GM13976 (cell line): ENCODE measurements around the gene HCN4.

Experiments
- DNase-seq: peaks from one replicate; pipeline ENCODE4 v3.0.0; 2012; ENCODE audit warnings: low spot score
- in situ Hi-C: fragments of 300-500 bp; cut with MboI; formaldehyde crosslinking; loops from one replicate; pipeline ENCODE4 v1.12.0; 2022; ENCODE audit warnings: low sequenced_read_pairs, mixed read lengths, inconsistent platforms; ENCODE audit not compliant: unreplicated experiment
- TF ChIP-seq, protein P1 (sequence below): IDR thresholded peaks from 2 replicates; pipeline ENCODE4 v1.5.1; 2012; ENCODE audit warnings: borderline replicate concordance, mild to moderate bottlenecking; ENCODE audit not compliant: insufficient read depth; ENCODE audit errors: extremely low read depth, missing control alignments, control extremely low read depth

Gene HCN4

DNA sequence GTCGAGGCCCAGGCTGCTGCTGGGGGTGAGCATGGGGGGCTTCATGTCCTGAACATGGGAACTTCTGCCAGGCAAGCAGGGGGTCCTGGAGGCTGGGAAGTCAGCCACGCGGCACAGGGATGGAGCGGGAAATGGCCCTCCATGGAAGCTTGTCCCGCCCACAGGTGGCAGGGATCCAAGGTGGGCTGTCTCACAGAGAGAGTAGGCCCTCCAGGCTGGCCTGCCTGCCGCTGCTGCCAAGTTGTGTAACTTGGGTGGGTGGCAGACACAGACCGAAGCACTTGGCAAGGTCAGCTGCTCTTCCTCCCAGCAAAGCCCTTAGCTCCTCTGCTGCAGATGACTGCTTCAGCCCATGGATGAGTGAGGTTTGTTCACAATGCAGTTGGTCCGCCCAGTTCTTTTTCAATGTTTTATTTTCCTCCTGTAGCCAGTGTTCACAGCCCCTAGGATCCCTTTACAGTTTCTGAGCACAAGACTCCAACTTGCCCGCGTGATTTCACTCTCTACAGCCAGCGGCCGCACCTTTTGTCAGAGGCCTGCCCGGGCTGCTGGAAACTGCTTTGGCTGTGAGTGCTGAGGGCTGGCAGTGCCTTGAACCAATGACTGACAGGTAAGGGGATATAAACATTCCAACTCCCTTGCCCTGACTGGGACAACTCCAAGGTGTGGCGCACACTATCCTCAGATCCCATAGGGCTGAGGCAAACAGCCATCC, 26.7 kb downstream of the HCN4 start:
- TF ChIP-seq, protein P1, sequence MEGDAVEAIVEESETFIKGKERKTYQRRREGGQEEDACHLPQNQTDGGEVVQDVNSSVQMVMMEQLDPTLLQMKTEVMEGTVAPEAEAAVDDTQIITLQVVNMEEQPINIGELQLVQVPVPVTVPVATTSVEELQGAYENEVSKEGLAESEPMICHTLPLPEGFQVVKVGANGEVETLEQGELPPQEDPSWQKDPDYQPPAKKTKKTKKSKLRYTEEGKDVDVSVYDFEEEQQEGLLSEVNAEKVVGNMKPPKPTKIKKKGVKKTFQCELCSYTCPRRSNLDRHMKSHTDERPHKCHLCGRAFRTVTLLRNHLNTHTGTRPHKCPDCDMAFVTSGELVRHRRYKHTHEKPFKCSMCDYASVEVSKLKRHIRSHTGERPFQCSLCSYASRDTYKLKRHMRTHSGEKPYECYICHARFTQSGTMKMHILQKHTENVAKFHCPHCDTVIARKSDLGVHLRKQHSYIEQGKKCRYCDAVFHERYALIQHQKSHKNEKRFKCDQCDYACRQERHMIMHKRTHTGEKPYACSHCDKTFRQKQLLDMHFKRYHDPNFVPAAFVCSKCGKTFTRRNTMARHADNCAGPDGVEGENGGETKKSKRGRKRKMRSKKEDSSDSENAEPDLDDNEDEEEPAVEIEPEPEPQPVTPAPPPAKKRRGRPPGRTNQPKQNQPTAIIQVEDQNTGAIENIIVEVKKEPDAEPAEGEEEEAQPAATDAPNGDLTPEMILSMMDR = no peak
- in situ Hi-C loops = no loop called here
- DNase-seq = no peak

DNA sequence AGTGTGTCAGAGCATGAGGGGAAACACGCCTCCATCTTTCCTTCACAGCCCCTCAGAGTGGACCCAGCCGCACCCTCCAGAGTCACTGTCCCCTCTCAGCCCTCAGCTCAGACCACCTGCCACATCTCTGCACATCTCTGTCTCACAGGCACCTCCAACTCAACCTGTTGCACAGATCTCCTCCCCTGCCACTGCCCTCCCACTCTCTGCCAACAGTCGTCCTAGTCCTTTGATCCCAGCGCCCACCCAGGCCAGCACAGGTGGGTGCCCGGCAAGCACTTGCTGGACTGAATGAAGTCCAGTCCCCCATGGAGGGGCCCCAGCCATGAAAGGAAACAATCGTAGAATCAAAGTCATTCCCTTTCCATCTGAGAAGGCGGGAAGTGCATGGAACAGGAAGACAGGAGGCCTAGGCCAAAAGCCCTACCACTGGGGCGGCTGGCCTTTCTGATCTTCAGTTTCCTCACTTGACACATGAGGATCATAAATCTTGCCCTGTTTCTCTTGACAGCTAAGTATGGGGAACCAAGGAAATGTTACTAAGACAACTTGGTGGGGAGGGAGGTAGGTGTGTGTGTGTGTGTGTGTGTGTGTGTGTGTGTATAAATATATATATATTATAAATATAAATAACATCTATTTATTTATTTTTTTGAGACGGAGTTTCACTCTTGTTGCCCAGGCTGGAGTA, 28.1 kb downstream of the HCN4 start:
- in situ Hi-C loops = no loop called here
- no peak for DNase-seq
- TF ChIP-seq, protein P1 = no peak

DNA sequence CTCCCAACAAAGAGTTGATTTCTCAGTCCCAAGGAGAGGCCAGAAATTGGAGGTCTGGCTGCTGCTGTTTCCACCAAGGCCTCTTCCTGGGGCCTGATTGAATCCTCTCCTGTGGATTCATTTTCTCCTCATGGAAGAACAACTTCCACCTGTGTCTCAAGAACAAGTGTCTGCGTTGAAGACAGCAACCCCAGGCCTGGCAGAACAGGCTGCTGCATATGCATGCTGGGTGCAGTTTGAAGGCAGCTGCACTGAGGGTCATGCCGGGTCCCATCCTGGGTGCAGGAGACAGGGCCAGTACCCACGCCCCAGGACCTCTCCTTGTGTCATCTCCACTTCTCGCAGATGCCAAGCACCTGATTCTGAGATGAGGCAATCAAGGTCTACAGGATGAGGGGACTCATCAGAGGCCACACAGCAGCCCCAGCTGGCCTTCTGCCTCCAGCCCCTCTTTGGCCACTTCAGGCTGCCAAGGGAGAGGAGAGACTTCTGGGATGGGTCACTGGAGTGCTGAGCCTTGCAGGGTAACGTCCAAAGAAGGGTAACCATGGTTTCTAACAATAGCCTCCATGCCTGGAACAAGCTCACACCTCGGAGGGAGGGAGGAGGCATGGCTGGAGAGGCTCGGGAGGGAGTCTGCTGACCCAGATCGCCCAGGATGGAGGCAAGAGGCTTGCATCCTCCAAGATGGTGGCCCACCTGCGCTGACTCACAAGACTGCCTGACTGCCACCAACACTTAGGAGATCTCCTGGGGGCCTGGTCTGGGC, 30.0 kb downstream of the HCN4 start:
- in situ Hi-C loops = no loop called here
- DNase-seq = no peak
- TF ChIP-seq, protein P1 = no peak

DNA sequence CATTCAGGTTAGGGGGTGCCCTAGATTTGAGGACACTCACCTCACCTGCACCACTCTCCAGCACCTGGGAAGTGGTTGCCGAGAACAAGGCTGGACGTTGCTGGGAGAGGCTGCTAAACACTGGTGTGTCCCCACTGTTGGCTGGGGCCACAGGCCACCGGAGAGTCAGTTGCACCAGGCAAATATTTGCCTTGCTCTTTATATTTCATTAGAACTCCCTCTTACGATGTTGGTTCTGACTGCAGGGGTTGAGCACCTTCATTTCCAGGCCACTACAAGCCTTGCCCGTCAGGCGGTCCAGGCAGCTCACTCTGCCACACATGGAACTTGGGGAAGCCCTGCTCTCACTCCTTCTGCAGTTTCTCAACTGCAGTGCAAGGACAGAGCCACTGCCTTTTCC, 30.7 kb downstream of the HCN4 start:
- DNase-seq = no peak
- TF ChIP-seq, protein P1 = no peak
- in situ Hi-C loops = no loop called here

DNA sequence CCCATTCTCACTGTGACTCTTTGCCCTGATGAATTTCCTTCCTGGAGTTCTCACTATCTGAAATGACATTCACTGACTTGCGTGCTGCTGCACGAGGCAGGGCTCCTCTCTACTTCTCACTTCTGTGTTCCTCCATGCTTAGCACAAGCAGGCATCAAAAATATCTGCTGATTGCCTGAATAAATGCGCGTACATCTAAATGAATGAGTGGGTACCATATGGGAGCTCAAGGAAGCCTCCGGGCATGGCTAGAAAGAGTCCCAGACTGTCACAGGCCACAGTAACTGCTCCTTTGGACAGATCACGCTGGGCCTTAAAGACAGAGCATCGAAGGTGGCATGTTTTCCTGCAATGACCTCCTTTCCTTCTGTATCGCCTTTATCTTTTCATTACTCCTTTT, 31.6 kb downstream of the HCN4 start:
- DNase-seq = no peak
- TF ChIP-seq, protein P1 = no peak
- in situ Hi-C loops = no loop called here

DNA sequence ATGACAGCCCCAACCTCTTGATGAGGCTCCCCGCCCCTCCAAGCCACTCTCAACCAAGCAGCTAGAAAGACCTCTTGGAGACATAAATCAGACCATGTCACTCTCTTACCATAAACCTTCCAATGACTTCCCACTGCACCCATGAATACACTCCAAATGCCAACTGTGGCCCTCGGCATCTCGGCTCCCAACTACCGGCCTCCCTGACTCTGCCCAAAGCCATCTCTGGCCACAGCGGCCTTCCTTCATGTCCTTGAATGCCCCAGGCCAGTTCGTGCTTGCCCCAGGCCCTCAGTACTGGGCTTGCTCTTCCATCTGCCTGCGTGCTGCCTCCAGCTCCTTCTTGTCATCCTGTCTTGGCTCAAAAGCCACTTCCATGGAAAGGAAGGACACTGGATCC, 32.0 kb downstream of the HCN4 start:
- in situ Hi-C loops = no loop called here
- no peak for DNase-seq
- TF ChIP-seq, protein P1 = no peak
